Coronary artery (tissue), 2 donors: ENCODE results near the gene ITSN1.

Experiments
- DNase-seq: peaks from one replicate; pipeline ENCODE4 v3.0.0-alpha.2; 2017; ENCODE audit warnings: low spot score
- H3K27ac ChIP-seq, 2 donors: fragments of 200-600 bp; sonication (generic); one replicate each; pipeline ENCODE4 v1.5.1; 2016 to 2019
- H3K4me3 ChIP-seq: fragments of 200-600 bp; sonication (generic); 2 replicates; pipeline ENCODE4 v1.5.1; 2016; ENCODE audit warnings: mild to moderate bottlenecking, moderate library complexity
- CTCF ChIP-seq: fragments of 200-600 bp; sonication (generic); IDR thresholded peaks from one replicate; pipeline ENCODE4 v1.5.1; 2019; ENCODE audit warnings: antibody characterized with exemption

The ITSN1 gene

GRCh38 chr21:33831962-33832659 lies 189.8 kb downstream of the ITSN1 start:
- no peak for DNase-seq
- H3K4me3 ChIP-seq = no peak overlapping the region
- no peak overlapping the region for H3K27ac ChIP-seq
- no peak for TF ChIP-seq CTCF

- no peak for DNase-seq
- no peak overlapping the region for H3K27ac ChIP-seq
Observed at GRCh38 chr21:33834801-33835500, 192.7 kb downstream of the ITSN1 start.

GRCh38 chr21:33835920-33836319 lies 193.6 kb downstream of the ITSN1 start:
- no peak for DNase-seq
- H3K27ac ChIP-seq = no peak overlapping the region
- no peak overlapping the region for H3K4me3 ChIP-seq
- TF ChIP-seq CTCF = no peak

More at GRCh38 chr21:33834801-33835500, 192.7 kb downstream of the ITSN1 start:
- TF ChIP-seq CTCF = no peak
- no peak overlapping the region for H3K4me3 ChIP-seq

- DNase-seq = no peak
- TF ChIP-seq CTCF = no peak
- no peak overlapping the region for H3K27ac ChIP-seq
- no peak overlapping the region for H3K4me3 ChIP-seq
Observed at GRCh38 chr21:33836408-33836807, 194.1 kb downstream of the ITSN1 start.

- peak; percentile 68 for DNase-seq
Observed at GRCh38 chr21:33839167-33839716, 196.9 kb downstream of the ITSN1 start.

GRCh38 chr21:33839806-33840205 lies 197.5 kb downstream of the ITSN1 start:
- Histone ChIP-seq H3K27ac (no peak overlapping the region), H3K4me3 (no peak overlapping the region)
- DNase-seq = no peak
- TF ChIP-seq CTCF = no peak

More at GRCh38 chr21:33839167-33839716, 196.9 kb downstream of the ITSN1 start:
- no peak overlapping the region for H3K27ac ChIP-seq
- no peak overlapping the region for H3K4me3 ChIP-seq
- no peak for TF ChIP-seq CTCF
